Fibroblast of gingiva (primary cell): Measurements from ENCODE around the gene PTPRO.
A peak's percentile ranks its signal among the peaks of the same experiment; 100 is the strongest.

Source experiments
- DNase-seq: peaks from one replicate; pipeline ENCODE4 v3.0.0-alpha.2; 2011; ENCODE audit warnings: low read depth

PTPRO gene

GRCh38 chr12:15527201-15528080 is 205.1 kb downstream of the PTPRO start:
- peak; percentile 14 for DNase-seq

GRCh38 chr12:15528666-15529065 is 206.4 kb downstream of the PTPRO start:
- DNase-seq = no peak

- peak; percentile 66 for DNase-seq
These were observed 208.1 kb downstream of the PTPRO start for GRCh38 chr12:15530361-15530760.

GRCh38 chr12:15532364-15532977 is 210.2 kb downstream of the PTPRO start:
- DNase-seq = peak; percentile 74

GRCh38 chr12:15534322-15534721 is 212.0 kb downstream of the PTPRO start:
- no peak for DNase-seq

- peak; percentile 87 for DNase-seq
These were observed 212.6 kb downstream of the PTPRO start for GRCh38 chr12:15534874-15535273.

GRCh38 chr12:15535352-15535781 is 213.1 kb downstream of the PTPRO start:
- DNase-seq = no peak

GRCh38 chr12:15536446-15536845 is 214.1 kb downstream of the PTPRO start:
- DNase-seq = no peak

GRCh38 chr12:15538881-15539280 is 216.6 kb downstream of the PTPRO start:
- DNase-seq = peak; percentile 58

GRCh38 chr12:15540005-15540404 is 217.7 kb downstream of the PTPRO start:
- no peak for DNase-seq

- peak; percentile 65 for DNase-seq
These were observed 218.2 kb downstream of the PTPRO start for GRCh38 chr12:15540469-15540872.

- DNase-seq = no peak
These were observed 219.8 kb downstream of the PTPRO start for GRCh38 chr12:15541996-15542631.

- no peak for DNase-seq
These were observed 221.0 kb downstream of the PTPRO start for GRCh38 chr12:15543347-15543746.

GRCh38 chr12:15544589-15544988 is 222.3 kb downstream of the PTPRO start:
- no peak for DNase-seq

GRCh38 chr12:15545334-15545733 is 223.0 kb downstream of the PTPRO start:
- no peak for DNase-seq

- DNase-seq = no peak
These were observed 223.9 kb downstream of the PTPRO start for GRCh38 chr12:15546102-15546701.

GRCh38 chr12:15547063-15547462 is 224.8 kb downstream of the PTPRO start:
- no peak for DNase-seq

- no peak for DNase-seq
These were observed 225.4 kb downstream of the PTPRO start for GRCh38 chr12:15547691-15548090.

- no peak for DNase-seq
These were observed 228.5 kb downstream of the PTPRO start for GRCh38 chr12:15550793-15551192.

GRCh38 chr12:15555446-15555845 is 233.1 kb downstream of the PTPRO start:
- DNase-seq = no peak

- no peak for DNase-seq
These were observed 234.2 kb downstream of the PTPRO start for GRCh38 chr12:15556411-15557102.
